ENCODE data around the gene ZNF302. TPM values are rescaled to one million over a fixed set of nuclear protein-coding genes. Genes with fewer than 3 reads are reported as not detected.
"Not testable (repeated sequence)": the region's sequence is repeated elsewhere in the genome, so short reads cannot be mapped to it uniquely, and the experiment has no call there.

The ZNF302 gene
- total and polyA plus RNA-seq, 8 donors = 23.8 to 94.2 (median 80.6) TPM

DNA sequence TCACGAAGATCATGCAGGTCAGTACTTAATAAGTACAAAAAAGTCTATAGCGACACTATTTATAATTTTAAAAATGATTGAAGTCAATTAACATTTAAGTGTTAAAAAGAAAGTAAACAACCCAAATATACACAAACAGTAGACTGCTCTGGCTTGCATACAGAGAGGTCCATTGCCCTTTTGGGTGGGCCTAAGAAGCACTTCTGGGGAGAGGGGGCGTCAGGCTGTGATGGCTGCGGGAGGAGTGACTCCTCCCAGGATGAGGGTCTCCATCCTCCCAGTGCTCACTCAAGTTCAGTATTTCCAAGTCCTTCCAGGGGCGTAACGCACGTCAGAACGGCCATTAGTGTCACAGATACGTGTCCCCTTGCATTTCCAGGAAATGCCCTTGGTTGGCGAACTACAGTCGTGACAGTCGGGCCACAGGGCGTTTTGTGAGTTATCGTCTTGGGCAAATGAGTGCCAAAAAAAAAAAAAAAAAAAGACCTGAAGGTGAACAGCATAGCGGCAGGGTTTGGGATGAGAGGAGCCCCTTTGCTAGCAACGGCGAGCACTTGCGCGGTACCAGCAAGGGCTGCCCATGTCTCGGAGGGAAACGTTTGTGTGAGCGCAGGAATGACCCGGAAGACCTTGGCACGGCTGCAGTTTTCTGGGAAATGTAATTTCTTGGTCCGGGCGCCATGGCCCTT, 637 bp upstream of the ZNF302 start, which contains the start of gene SCGB2B2:
TSS of gene SCGB2B2 (minus strand) at position 463 of the 689 bp plus-strand sequence. CDS start 82,596 bp downstream, outside the sequence.
- peak within 1 kb of the TSS; percentile 64 to 81 for H3K4me3 ChIP-seq
- H3K27me3 ChIP-seq = no peaks in the 10 kb centered on the region
- TF ChIP-seq CTCF (IDR thresholded peaks at IDR 0.05) = no peak
- H3K36me3 ChIP-seq = peaks cover 0 to 29% of the 10 kb centered on the region in 2 donors
- peaks cover 0 to 16% of the 10 kb centered on the region in 2 donors for H3K9me3 ChIP-seq
- intact Hi-C loops (cut with DNase I) = no loop called here
- H3K27ac ChIP-seq = peak within 1 kb of the TSS; percentile 98
- DNase-seq (no peak), ATAC-seq (peak; percentile 81)
- H3K4me1 ChIP-seq = peaks cover 0 to 17% of the 10 kb centered on the region in 2 donors

DNA sequence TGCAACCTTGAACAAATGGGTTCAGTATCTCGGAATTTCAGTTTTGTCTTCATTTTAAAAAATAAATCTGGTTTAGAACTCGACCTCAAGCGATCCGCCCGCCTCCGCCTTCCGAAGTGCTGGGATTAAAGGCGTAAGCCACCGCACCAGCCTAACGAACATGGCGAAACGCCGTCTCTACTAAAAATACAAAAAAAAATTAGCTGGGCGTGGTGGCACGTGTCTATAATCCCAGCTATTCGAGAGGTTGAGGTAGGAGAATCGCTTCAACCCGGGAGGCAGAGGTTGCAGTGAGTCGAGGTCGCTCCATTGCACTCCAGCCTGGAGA, 571 bp downstream of the ZNF302 start:
- Histone ChIP-seq H3K9me3 (peaks cover 0 to 28% of the 10 kb centered on the region in 2 donors), H3K27me3 (no peaks in the 10 kb centered on the region), H3K27ac (peak overlapping the region; percentile 98), H3K4me3 (peak overlapping the region; percentile 64 to 81), H3K4me1 (peaks cover 0 to 17% of the 10 kb centered on the region in 2 donors), H3K36me3 (peaks cover 0 to 42% of the 10 kb centered on the region in 2 donors)
- ATAC-seq (peak; percentile 3), DNase-seq (no peak)
- intact Hi-C loops (cut with DNase I) = no loop called here
- TF ChIP-seq CTCF (IDR thresholded peaks at IDR 0.05) = no peak

GRCh38 chr19:34678421-34678820, 943 bp downstream of the ZNF302 start:
- no peaks in the 10 kb centered on the region for H3K27me3 ChIP-seq
- H3K4me3 ChIP-seq = peak overlapping the region; percentile 64 to 81
- ATAC-seq = no peak
- no peak for TF ChIP-seq CTCF (IDR thresholded peaks at IDR 0.05)
- H3K36me3 ChIP-seq = peaks cover 0 to 45% of the 10 kb centered on the region in 2 donors
- H3K4me1 ChIP-seq = peaks cover 0 to 17% of the 10 kb centered on the region in 2 donors
- H3K27ac ChIP-seq = peak overlapping the region in 1 of 2 donors; percentile 98
- intact Hi-C loops (cut with DNase I) = no loop called here
- peaks cover 0 to 32% of the 10 kb centered on the region in 2 donors for H3K9me3 ChIP-seq
- DNase-seq = no peak

DNA sequence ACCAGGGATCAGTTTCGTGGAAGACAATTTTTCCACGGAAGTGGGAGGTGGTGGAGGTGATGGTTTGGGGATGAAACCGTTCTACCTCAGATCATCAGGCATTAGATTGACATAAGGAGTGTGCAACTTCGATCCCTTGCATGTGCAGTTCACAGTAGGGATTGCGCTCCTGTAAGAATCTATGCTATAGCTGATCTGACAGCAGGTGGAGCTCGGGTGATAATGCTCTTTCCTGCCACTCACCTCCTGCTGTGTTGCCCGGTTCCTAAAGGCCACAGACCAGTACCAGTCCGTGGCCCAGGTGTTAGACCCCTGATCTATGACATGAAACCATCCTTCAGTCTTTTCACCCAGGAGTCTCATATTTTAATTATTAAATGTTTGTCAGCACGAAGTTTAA, 4.0 kb downstream of the ZNF302 start:
- Histone ChIP-seq H3K4me3 (no peak overlapping the region), H3K4me1 (peaks cover 0 to 13% of the 10 kb centered on the region in 2 donors), H3K9me3 (peaks cover 5 to 62% of the 10 kb centered on the region in 2 donors), H3K27me3 (no peaks in the 10 kb centered on the region), H3K36me3 (peaks cover 0 to 62% of the 10 kb centered on the region in 2 donors), H3K27ac (no peak overlapping the region)
- no peak for TF ChIP-seq CTCF (IDR thresholded peaks at IDR 0.05)
- intact Hi-C loops (cut with DNase I) = no loop called here
- DNase-seq (no peak), ATAC-seq (no peak)

GRCh38 chr19:34685266-34685665, 7.8 kb downstream of the ZNF302 start:
- H3K4me3 ChIP-seq; H3K27me3 ChIP-seq; H3K27ac ChIP-seq; DNase-seq; H3K4me1 ChIP-seq; ATAC-seq; intact Hi-C loops (cut with DNase I): not testable (repeated sequence)
- H3K36me3 ChIP-seq = peaks cover 0 to 48% of the 10 kb centered on the region in 2 donors
- peaks cover 5 to 77% of the 10 kb centered on the region in 2 donors for H3K9me3 ChIP-seq
